Psoas muscle (tissue), 8 donors: Measurements from ENCODE around the gene WWOX. TPM values are rescaled to one million over a fixed set of nuclear protein-coding genes. Genes with fewer than 3 reads are reported as not detected.

ENCODE experiments used
- ATAC-seq, 4 donors: fragments of 200-7000 bp; cut with Tn5 transposase; one replicate each; pipeline ENCODE4 v1.9.1; 2020; ENCODE audit warnings: moderate library complexity in 3 of 4, mild to moderate bottlenecking in 2 of 4
- DNase-seq, 2 donors: peaks; one replicate each; pipeline ENCODE4 v3.0.0-alpha.2; 2020
- H3K27ac ChIP-seq: fragments of 200-600 bp; one replicate; pipeline ENCODE4 v1.8.0; 2022
- H3K27me3 ChIP-seq, 3 donors: fragments of 200-600 bp in 1 of 3; one replicate each; pipeline versions ENCODE4 v1.6.1 to v1.8.0; 2013 to 2022; ENCODE audit warnings: low read length in 2 of 3, mild to moderate bottlenecking in 2 of 3, moderate library complexity in 1 of 3; ENCODE audit not compliant: insufficient read depth in 3 of 3
- H3K36me3 ChIP-seq, 2 donors: fragments of 200-600 bp in 1 of 2; one replicate each; pipeline versions ENCODE4 v1.6.1 to v1.8.0; 2013 to 2022; ENCODE audit warnings: low read depth in 1 of 2, mild to moderate bottlenecking in 1 of 2, moderate library complexity in 1 of 2; ENCODE audit not compliant: insufficient read depth in 1 of 2
- H3K4me1 ChIP-seq: fragments of 200-600 bp; one replicate; pipeline ENCODE4 v1.8.0; 2022
- H3K4me3 ChIP-seq: fragments of 200-600 bp; one replicate; pipeline ENCODE4 v1.8.0; 2022; ENCODE audit warnings: mild to moderate bottlenecking
- H3K9me3 ChIP-seq: fragments of 200-600 bp; one replicate; pipeline ENCODE4 v1.8.0; 2022
- WGBS, 3 donors: extraction: QIAGEN DNeasy Blood & Tissue Kit; methylation state at CpG; one replicate each; pipeline versions ENCODE4 v1.1.6 to v1.1.7; 2013; 5-methylcytosine and 5-hydroxymethylcytosine counted together
- intact Hi-C, 2 donors: fragments of 100-400 bp; cut with DNase I; formaldehyde crosslinking; loops; one replicate each; pipeline versions ENCODE4 v1.11.0 to v1.14.2; 2022
- polyA plus RNA-seq, 3 donors: library from polyadenylated mRNA; stranded (reverse); fragments of 200-250 nt; gene quantifications; one replicate each; pipeline ENCODE4 v1.2.3, GENCODE V29; 2013
- total RNA-seq, 4 donors: library from RNA; stranded (reverse); fragmentation: NEBNext Ultra II Directional in 2 of 4; extraction: Animal tissue kit (Norgen Biotek cat#: 25700) in 2 of 4; gene quantifications; one replicate each; pipeline versions ENCODE4 v1.2.1 to v1.2.4, GENCODE V29; 2021 to 2023
- TF ChIP-seq, protein P1 (sequence below): fragments of 200-600 bp; IDR thresholded peaks from one replicate; pipeline ENCODE4 v1.8.0; 2022; ENCODE audit warnings: antibody characterized with exemption
- donor health status: healthy with polysubstance abuse.
- donor health status: DM: no; HTN: no; CAD: no; lungs with moderate emphysema.
- donor health status: Bipolar disorder and iron deficiency.
- donor health status: healthy.
- donor health status: DM: yes; HTN: yes; CAD: no.
- donor health status: DM: no; HTN: no; CAD: no.
- donor health status: DM: no; HTN: no; CAD: no.
- donor health status: DM: yes; HTN: yes; CAD: no.

The WWOX gene
- total and polyA plus RNA-seq, 7 donors = 3.1 to 6.6 (median 5.0) TPM

- DNase-seq = no peak
- TF ChIP-seq, protein P1, sequence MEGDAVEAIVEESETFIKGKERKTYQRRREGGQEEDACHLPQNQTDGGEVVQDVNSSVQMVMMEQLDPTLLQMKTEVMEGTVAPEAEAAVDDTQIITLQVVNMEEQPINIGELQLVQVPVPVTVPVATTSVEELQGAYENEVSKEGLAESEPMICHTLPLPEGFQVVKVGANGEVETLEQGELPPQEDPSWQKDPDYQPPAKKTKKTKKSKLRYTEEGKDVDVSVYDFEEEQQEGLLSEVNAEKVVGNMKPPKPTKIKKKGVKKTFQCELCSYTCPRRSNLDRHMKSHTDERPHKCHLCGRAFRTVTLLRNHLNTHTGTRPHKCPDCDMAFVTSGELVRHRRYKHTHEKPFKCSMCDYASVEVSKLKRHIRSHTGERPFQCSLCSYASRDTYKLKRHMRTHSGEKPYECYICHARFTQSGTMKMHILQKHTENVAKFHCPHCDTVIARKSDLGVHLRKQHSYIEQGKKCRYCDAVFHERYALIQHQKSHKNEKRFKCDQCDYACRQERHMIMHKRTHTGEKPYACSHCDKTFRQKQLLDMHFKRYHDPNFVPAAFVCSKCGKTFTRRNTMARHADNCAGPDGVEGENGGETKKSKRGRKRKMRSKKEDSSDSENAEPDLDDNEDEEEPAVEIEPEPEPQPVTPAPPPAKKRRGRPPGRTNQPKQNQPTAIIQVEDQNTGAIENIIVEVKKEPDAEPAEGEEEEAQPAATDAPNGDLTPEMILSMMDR = no peak
Measured at GRCh38 chr16:78574571-78574970, 475.1 kb downstream of the WWOX start.

GRCh38 chr16:78576941-78577340, 477.5 kb downstream of the WWOX start:
- Histone ChIP-seq H3K27ac (no peak overlapping the region), H3K27me3 (no peaks in the 10 kb centered on the region), H3K9me3 (no peaks in the 10 kb centered on the region), H3K4me1 (no peaks in the 10 kb centered on the region), H3K36me3 (no peaks in the 10 kb centered on the region), H3K4me3 (no peak overlapping the region)
- intact Hi-C loops = no loop called here
- DNase-seq (no peak), ATAC-seq (no peak)
- TF ChIP-seq, protein P1 = no peak

More at GRCh38 chr16:78574571-78574970, 475.1 kb downstream of the WWOX start:
- 94 to 100% (median 96%) methylated on average over 2 of the region's 2 CpGs for WGBS, 3 donors
- no peaks in the 10 kb centered on the region for H3K27me3 ChIP-seq
- no peak overlapping the region for H3K4me3 ChIP-seq
- no peak overlapping the region for H3K27ac ChIP-seq
- H3K36me3 ChIP-seq = no peaks in the 10 kb centered on the region
- H3K9me3 ChIP-seq = no peaks in the 10 kb centered on the region
- no peak for ATAC-seq
- intact Hi-C loops = no loop called here
- no peaks in the 10 kb centered on the region for H3K4me1 ChIP-seq

DNA sequence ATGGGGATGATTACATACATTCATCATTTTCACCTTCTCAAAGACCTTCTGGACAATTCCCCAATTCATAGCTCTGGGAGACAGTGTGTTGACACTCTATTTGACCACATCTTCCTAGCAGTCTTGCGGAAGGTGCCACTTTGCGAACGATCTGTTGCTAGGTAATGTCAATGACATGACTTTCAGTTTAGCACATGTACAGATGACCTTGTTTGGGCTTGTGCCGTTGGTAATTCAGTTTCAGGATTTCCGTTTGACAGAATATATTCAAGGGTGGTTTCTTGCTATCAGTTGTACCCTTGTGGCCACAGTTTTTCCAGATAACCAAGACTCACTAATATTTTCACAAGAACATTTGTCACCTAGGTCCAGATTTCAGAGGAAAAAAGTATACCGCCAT, 478.2 kb downstream of the WWOX start:
- no peaks in the 10 kb centered on the region for H3K9me3 ChIP-seq
- ATAC-seq (no peak), DNase-seq (no peak)
- H3K4me1 ChIP-seq = no peaks in the 10 kb centered on the region
- H3K27me3 ChIP-seq = no peaks in the 10 kb centered on the region
- no peak overlapping the region for H3K27ac ChIP-seq
- intact Hi-C loops = no loop called here
- TF ChIP-seq, protein P1 = no peak
- 87 to 94% (median 91%) methylated on average over 6 of the region's 6 CpGs for WGBS, 3 donors
- H3K36me3 ChIP-seq = no peaks in the 10 kb centered on the region
- H3K4me3 ChIP-seq = no peak overlapping the region

DNA sequence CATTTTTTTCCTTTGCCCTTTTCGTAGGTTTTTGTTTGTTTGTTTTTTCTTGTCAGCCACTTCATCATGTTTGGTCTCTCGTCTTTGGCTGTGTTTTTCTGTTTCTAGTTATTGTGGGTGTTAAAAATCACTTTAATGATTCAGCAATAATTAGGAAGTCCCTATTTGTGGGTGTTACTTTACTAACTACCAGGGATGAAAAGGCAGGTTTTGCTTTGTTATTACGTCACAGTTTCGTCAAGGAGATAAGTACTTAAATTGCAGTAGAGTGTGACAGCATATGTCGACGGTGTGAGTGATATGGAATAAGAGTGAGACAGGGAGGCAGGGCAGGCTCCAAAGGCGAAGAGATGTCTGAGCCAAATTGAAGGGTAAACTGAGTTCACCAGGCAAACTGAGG, 479.6 kb downstream of the WWOX start:
- Histone ChIP-seq H3K27me3 (no peaks in the 10 kb centered on the region), H3K36me3 (no peaks in the 10 kb centered on the region), H3K27ac (no peak overlapping the region), H3K4me3 (no peak overlapping the region), H3K9me3 (no peaks in the 10 kb centered on the region), H3K4me1 (no peaks in the 10 kb centered on the region)
- TF ChIP-seq, protein P1 = no peak
- DNase-seq (no peak), ATAC-seq (no peak)
- intact Hi-C loops = no loop called here
- 89 to 91% (median 90%) methylated on average over 7 of the region's 7 CpGs for WGBS, 3 donors

DNA sequence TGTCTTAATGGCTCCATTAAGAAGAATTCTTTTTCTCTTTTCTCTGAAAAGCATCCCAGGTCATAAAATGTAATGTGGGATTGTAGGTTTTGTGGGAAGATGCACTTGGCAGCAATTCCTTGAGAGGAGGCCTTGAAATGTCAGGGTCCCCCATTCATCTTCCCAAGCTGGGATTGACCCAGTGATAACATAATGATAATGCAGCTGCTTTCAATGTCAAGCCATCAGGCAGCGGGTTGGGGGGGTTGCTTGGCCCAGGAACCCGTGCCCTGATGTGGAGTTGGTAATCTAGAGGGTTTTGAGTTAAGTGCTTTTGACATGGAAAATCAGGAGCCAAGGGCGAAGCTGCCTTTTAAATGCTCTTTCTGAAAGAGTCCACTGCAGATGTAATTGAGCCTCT, 484.0 kb downstream of the WWOX start:
- DNase-seq = no peak
- WGBS, 3 donors = 92 to 95% (median 93%) methylated on average over 3 of the region's 3 CpGs
- ATAC-seq = no peak
- H3K27ac ChIP-seq = no peak overlapping the region
- H3K9me3 ChIP-seq = no peaks in the 10 kb centered on the region
- TF ChIP-seq, protein P1 = no peak
- H3K4me1 ChIP-seq = no peaks in the 10 kb centered on the region
- intact Hi-C loops = no loop called here
- no peak overlapping the region for H3K4me3 ChIP-seq
- H3K27me3 ChIP-seq = no peaks in the 10 kb centered on the region
- no peaks in the 10 kb centered on the region for H3K36me3 ChIP-seq
